ENCODE data around the gene ZSCAN30. TPM values are rescaled to one million over a fixed set of nuclear protein-coding genes. Genes with fewer than 3 reads are reported as not detected.

ZSCAN30 gene
- total RNA-seq, 1 donor from 2014 or later, result 18.8 TPM

GRCh38 chr18:35331367-35332087 is 41.5 kb upstream of the ZSCAN30 start:
- H3K4me3 ChIP-seq, result no peak overlapping the region
- H3K36me3 ChIP-seq, result peaks cover 51% of the 10 kb centered on the region
- intact Hi-C loops (cut with DNase I), result no loop called here
- no peak overlapping the region for H3K27ac ChIP-seq
- TF ChIP-seq CTCF (IDR thresholded peaks at IDR 0.05), result no peak
- H3K27me3 ChIP-seq (ENCODE audit: low read depth), result no peaks in the 10 kb centered on the region
- DNase-seq (no peak), ATAC-seq (no peak)
- H3K9me3 ChIP-seq, result no peaks in the 10 kb centered on the region
- H3K4me1 ChIP-seq, result no peaks in the 10 kb centered on the region

GRCh38 chr18:35328868-35329267 is 38.8 kb upstream of the ZSCAN30 start:
- TF ChIP-seq CTCF (IDR thresholded peaks at IDR 0.05), result no peak
- H3K4me1 ChIP-seq, result no peaks in the 10 kb centered on the region
- no peaks in the 10 kb centered on the region for H3K27me3 ChIP-seq (ENCODE audit: low read depth)
- H3K4me3 ChIP-seq, result no peak overlapping the region
- DNase-seq, result no peak
- no peaks in the 10 kb centered on the region for H3K9me3 ChIP-seq
- no peak for ATAC-seq
- no peak overlapping the region for H3K27ac ChIP-seq
- peaks cover 25% of the 10 kb centered on the region for H3K36me3 ChIP-seq
- intact Hi-C loops (cut with DNase I), result no loop called here

- Histone ChIP-seq H3K36me3 (peaks cover 5% of the 10 kb centered on the region), H3K27ac (no peak overlapping the region), H3K4me1 (no peaks in the 10 kb centered on the region), H3K4me3 (no peak overlapping the region), H3K9me3 (no peaks in the 10 kb centered on the region), H3K27me3 (ENCODE audit: low read depth) (no peaks in the 10 kb centered on the region)
- DNase-seq, result no peak
- no peak for ATAC-seq
- TF ChIP-seq CTCF (IDR thresholded peaks at IDR 0.05), result no peak
- intact Hi-C loops (cut with DNase I), result no loop called here
Observed at GRCh38 chr18:35326695-35327387, 36.8 kb upstream of the ZSCAN30 start.

- no peak for TF ChIP-seq CTCF (IDR thresholded peaks at IDR 0.05)
- H3K9me3 ChIP-seq, result no peaks in the 10 kb centered on the region
- no peaks in the 10 kb centered on the region for H3K4me1 ChIP-seq
- DNase-seq (no peak), ATAC-seq (no peak)
- H3K27me3 ChIP-seq (ENCODE audit: low read depth), result no peaks in the 10 kb centered on the region
- no peak overlapping the region for H3K4me3 ChIP-seq
- intact Hi-C loops (cut with DNase I), result no loop called here
- H3K36me3 ChIP-seq, result no peaks in the 10 kb centered on the region
- H3K27ac ChIP-seq, result no peak overlapping the region
Observed at GRCh38 chr18:35324926-35325655, 35.1 kb upstream of the ZSCAN30 start.

GRCh38 chr18:35322486-35323458 is 32.7 kb upstream of the ZSCAN30 start:
- Histone ChIP-seq H3K4me3 (no peak overlapping the region), H3K36me3 (no peaks in the 10 kb centered on the region), H3K9me3 (no peaks in the 10 kb centered on the region), H3K27me3 (ENCODE audit: low read depth) (no peaks in the 10 kb centered on the region), H3K27ac (no peak overlapping the region), H3K4me1 (no peaks in the 10 kb centered on the region)
- no peak for TF ChIP-seq CTCF (IDR thresholded peaks at IDR 0.05)
- intact Hi-C loops (cut with DNase I), result no loop called here
- ATAC-seq, result no peak
- no peak for DNase-seq

Data from lower lobe of right lung (tissue), 2 donors.